A549 (cell line): ENCODE data around the gene ACOT11.

Experiments
- BHLHE40 ChIP-seq: IDR thresholded peaks from 2 replicates; pipeline ENCODE4 v1.6.1; 2012; ENCODE audit warnings: low read depth, low read length, inconsistent platforms
- CEBPB ChIP-seq, 2 experiments: fragments of >200 bp in 1 of 2; sonication (Bioruptor Twin) in 1 of 2; formaldehyde crosslinking in 1 of 2; IDR thresholded peaks; 2 replicates each; pipeline ENCODE4 v1.6.1; 2012 to 2016
- CHD2 ChIP-seq: fragments of 150-350 bp; IDR thresholded peaks from 2 replicates; pipeline ENCODE4 v1.6.1; 2014; ENCODE audit warnings: low read length; ENCODE audit not compliant: partially characterized antibody
- JUNB ChIP-seq: fragments of >200 bp; sonication (Bioruptor Twin); formaldehyde crosslinking; IDR thresholded peaks from 2 replicates; pipeline ENCODE4 v1.6.1; 2016
- KDM1A ChIP-seq: fragments of 200-600 bp; sonication (generic); IDR thresholded peaks from 2 replicates; pipeline ENCODE4 v1.6.1; 2016; ENCODE audit warnings: low read depth, mild to moderate bottlenecking
- MAFK ChIP-seq: fragments of 450-650 bp; IDR thresholded peaks from 2 replicates; pipeline ENCODE4 v1.6.1; 2014; ENCODE audit not compliant: partially characterized antibody
- NR3C1 ChIP-seq: fragments of >200 bp; sonication (Bioruptor Twin); formaldehyde crosslinking; IDR thresholded peaks from 3 replicates; pipeline ENCODE4 v1.6.1; 2017
- POLR2AphosphoS2 ChIP-seq: conservative IDR thresholded peaks from 2 replicates; pipeline ENCODE4 v1.6.1; 2012; ENCODE audit warnings: low read length, improper control_type of control experiment, inconsistent platforms
- TF ChIP-seq, protein P1 (sequence below): fragments of >200 bp; sonication (Bioruptor Twin); formaldehyde crosslinking; IDR thresholded peaks from 3 replicates; pipeline ENCODE4 v1.5.1; 2016
- TF ChIP-seq, protein P2 (sequence below): IDR thresholded peaks from 2 replicates; pipeline ENCODE4 v1.6.1; 2012

DNA sequence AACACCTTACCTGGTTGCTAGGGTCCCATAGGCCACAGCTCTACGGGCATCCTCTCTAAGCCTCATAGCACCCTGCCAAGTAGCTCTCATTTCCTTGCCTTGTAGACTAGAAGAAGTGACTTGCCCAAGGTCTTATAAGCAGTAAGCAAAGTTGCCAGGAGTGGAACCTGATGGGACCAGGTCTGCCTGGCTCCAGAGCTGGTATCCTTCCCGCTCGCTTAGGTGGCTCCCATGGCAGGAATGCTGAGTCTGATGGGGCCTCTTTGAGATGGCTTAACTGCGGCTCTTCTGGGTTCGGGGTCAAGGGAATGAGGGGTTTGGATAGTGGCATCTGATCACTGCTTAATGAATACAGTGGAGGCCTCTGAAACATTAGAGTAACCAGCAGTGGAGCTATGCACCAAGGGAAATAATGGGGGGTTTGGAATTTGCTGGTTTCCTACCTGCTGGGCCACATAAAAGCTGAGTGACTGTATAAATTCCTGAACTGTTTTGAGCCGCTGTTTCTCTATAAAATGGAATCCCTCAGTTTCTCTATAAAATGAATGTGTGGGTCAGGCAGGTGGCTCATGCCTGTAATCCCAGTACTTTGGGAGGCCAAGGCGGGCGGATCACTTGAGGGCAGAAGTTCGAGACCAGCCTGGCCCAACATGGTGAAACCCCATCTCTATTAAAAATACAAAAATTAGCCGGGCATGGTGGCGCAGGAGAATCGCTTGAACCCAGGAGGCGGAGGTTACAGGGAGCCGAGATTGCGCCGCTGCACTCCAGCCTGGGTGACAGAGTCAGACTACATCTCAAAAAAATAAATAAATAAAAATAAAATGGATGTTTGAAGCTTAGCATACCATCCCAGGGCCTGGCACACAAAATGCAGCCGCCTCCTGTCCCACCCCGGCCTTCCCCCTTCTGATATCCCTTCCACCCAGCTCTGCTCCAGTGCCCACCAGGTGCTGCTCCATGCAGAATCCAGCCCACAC is 62.9 kb downstream of the ACOT11 start:
- TF ChIP-seq CEBPB (IDR thresholded peaks at IDR 0.05) (no peak), CHD2 (no peak), MAFK (no peak), BHLHE40 (no peak), POLR2AphosphoS2 (no peak), JUNB (no peak), NR3C1 (no peak), KDM1A (no peak)
- TF ChIP-seq, protein P1, sequence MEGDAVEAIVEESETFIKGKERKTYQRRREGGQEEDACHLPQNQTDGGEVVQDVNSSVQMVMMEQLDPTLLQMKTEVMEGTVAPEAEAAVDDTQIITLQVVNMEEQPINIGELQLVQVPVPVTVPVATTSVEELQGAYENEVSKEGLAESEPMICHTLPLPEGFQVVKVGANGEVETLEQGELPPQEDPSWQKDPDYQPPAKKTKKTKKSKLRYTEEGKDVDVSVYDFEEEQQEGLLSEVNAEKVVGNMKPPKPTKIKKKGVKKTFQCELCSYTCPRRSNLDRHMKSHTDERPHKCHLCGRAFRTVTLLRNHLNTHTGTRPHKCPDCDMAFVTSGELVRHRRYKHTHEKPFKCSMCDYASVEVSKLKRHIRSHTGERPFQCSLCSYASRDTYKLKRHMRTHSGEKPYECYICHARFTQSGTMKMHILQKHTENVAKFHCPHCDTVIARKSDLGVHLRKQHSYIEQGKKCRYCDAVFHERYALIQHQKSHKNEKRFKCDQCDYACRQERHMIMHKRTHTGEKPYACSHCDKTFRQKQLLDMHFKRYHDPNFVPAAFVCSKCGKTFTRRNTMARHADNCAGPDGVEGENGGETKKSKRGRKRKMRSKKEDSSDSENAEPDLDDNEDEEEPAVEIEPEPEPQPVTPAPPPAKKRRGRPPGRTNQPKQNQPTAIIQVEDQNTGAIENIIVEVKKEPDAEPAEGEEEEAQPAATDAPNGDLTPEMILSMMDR: no peak
- TF ChIP-seq, protein P2, sequence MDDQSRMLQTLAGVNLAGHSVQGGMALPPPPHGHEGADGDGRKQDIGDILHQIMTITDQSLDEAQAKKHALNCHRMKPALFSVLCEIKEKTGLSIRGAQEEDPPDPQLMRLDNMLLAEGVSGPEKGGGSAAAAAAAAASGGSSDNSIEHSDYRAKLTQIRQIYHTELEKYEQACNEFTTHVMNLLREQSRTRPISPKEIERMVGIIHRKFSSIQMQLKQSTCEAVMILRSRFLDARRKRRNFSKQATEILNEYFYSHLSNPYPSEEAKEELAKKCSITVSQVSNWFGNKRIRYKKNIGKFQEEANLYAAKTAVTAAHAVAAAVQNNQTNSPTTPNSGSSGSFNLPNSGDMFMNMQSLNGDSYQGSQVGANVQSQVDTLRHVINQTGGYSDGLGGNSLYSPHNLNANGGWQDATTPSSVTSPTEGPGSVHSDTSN: no peak
